ENCODE measurements around the gene C16orf86. TPM values are rescaled to one million over a fixed set of nuclear protein-coding genes. Genes with fewer than 3 reads are reported as not detected.
A peak's percentile ranks its signal among the peaks of the same experiment; 100 is the strongest.

The C16orf86 gene
- total RNA-seq, 1 experiment from 2014 or later = 0.65 TPM

DNA sequence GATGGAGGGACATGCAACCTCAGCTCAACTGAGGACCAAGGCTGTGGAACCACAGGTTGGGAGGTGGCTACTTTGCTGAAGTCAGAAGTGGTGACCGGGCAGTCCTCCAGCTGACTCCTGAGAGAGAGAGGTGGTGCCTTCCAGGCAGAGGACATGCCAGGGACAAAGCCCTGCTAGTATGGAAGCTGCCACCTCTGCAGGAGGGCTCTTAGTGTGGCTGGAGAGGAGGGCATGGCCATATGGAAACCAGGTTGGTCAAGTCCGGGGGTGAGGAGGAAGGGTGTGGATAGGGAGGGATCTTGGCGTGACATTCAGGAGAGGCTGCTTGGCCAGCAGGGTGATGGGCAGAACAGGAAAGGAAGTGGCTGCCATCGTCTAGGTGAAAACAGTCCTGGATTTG lies 5.7 kb downstream of the C16orf86 start:
- H3K36me3 Mint-ChIP-seq (ENCODE audit: insufficient read depth, unreplicated experiment) = peaks cover 11% of the 10 kb centered on the region
- TF ChIP-seq, protein P1, sequence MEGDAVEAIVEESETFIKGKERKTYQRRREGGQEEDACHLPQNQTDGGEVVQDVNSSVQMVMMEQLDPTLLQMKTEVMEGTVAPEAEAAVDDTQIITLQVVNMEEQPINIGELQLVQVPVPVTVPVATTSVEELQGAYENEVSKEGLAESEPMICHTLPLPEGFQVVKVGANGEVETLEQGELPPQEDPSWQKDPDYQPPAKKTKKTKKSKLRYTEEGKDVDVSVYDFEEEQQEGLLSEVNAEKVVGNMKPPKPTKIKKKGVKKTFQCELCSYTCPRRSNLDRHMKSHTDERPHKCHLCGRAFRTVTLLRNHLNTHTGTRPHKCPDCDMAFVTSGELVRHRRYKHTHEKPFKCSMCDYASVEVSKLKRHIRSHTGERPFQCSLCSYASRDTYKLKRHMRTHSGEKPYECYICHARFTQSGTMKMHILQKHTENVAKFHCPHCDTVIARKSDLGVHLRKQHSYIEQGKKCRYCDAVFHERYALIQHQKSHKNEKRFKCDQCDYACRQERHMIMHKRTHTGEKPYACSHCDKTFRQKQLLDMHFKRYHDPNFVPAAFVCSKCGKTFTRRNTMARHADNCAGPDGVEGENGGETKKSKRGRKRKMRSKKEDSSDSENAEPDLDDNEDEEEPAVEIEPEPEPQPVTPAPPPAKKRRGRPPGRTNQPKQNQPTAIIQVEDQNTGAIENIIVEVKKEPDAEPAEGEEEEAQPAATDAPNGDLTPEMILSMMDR (IDR thresholded peaks at IDR 0.05; ENCODE audit: unreplicated experiment) = no peak
- H3K4me3 Mint-ChIP-seq (ENCODE audit: unreplicated experiment) = no peak overlapping the region
- no peaks in the 10 kb centered on the region for H3K9me3 Mint-ChIP-seq (ENCODE audit: unreplicated experiment)
- intact Hi-C loops (cut with micrococcal nuclease) = loop anchor here (1.0 to 10.0 kb wide), 2 partner anchors 135 to 172 kb away; partner anchors contain the start of genes CENPT, NUTF2 and THAP11
- H3K27me3 Mint-ChIP-seq (ENCODE audit: insufficient read depth, unreplicated experiment) = no peaks in the 10 kb centered on the region
- H3K4me1 Mint-ChIP-seq (ENCODE audit: insufficient read depth, unreplicated experiment) = peaks cover 15% of the 10 kb centered on the region
- DNase-seq (ENCODE audit: unreplicated experiment) = no peak
- CTCF ChIA-PET = interaction anchor here (0.6 to 3.3 kb wide), 35 partner anchors 10 to 368 kb away, joined by 3 to 15 read pairs (median 4); partner anchors contain the start of genes ACD, CTCF, PARD6A and RANBP10
- POLR2A ChIA-PET = interaction anchor here (1.1 to 1.3 kb wide), 3 partner anchors 24 to 110 kb away, joined by 3 to 7 read pairs (median 4); partner anchors contain the start of genes CTCF and GFOD2
- BruUV-seq (replicated peaks) = no TSS peak
- H3K27ac Mint-ChIP-seq (ENCODE audit: low read depth, unreplicated experiment) = peak overlapping the region; percentile 73

DNA sequence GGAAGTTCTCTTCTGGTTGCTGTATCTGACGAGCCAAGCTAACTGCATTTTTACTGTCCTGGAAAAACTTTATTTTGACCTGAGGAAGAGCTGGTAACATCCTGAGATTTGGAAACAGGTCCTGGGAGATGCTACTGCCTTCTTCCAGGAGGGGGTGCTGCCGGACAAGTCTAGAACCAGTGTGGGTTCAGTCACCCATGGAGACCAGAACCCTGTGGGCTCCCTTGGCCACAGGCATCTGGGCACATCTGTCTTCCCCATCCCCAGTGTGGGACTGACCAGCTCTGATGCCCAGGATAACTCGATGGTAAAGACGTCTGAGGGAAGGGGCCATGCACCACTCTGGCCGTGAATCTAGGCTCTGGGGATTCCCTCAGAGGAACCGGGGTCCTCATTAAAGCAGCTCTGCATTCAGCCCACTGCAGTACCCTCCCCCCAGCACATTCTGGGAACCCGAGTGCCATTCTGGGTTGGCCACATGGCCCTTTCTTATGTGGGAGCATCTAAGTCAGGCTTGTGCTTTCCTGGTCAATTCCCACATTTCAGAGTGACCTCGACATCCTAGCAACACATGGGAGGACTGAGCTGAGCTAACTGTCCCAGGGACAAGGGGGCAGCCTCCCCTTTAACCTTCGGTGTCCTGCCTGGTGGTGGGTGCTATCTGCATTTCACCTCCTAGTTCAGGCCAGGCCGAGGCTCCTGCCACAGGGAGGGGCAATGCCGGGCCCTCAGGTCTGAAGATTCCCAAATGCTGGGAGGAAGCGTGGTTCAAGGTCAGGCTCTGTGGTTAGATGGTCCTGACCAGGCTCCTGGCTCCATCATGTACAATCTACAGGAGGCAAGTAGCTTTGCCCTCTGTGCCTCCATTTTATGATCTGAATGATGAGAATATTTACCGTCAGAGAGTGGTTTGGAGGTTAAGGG lies 6.4 kb downstream of the C16orf86 start:
- TF ChIP-seq, protein P1 (IDR thresholded peaks at IDR 0.05; ENCODE audit: unreplicated experiment) = peak; percentile 68
- H3K27ac Mint-ChIP-seq (ENCODE audit: low read depth, unreplicated experiment) = peak overlapping the region; percentile 73
- peak; percentile 83 for DNase-seq (ENCODE audit: unreplicated experiment)
- intact Hi-C loops (cut with micrococcal nuclease) = loop anchor here (1.0 to 10.0 kb wide), 3 partner anchors 134 to 255 kb away; partner anchors contain the start of genes CENPT, NUTF2 and THAP11
- BruUV-seq (replicated peaks) = no TSS peak
- no peaks in the 10 kb centered on the region for H3K27me3 Mint-ChIP-seq (ENCODE audit: insufficient read depth, unreplicated experiment)
- no peaks in the 10 kb centered on the region for H3K9me3 Mint-ChIP-seq (ENCODE audit: unreplicated experiment)
- H3K4me1 Mint-ChIP-seq (ENCODE audit: insufficient read depth, unreplicated experiment) = peaks cover 15% of the 10 kb centered on the region
- H3K36me3 Mint-ChIP-seq (ENCODE audit: insufficient read depth, unreplicated experiment) = peaks cover 14% of the 10 kb centered on the region
- POLR2A ChIA-PET = interaction anchor here (1.1 to 1.3 kb wide), 3 partner anchors 23 to 110 kb away, joined by 3 to 7 read pairs (median 4); partner anchors contain the start of genes CTCF and GFOD2
- H3K4me3 Mint-ChIP-seq (ENCODE audit: unreplicated experiment) = no peak overlapping the region
- CTCF ChIA-PET = interaction anchor here (0.6 to 3.3 kb wide), 38 partner anchors 9 to 367 kb away, joined by 3 to 15 read pairs (median 4); partner anchors contain the start of genes ACD, CTCF, NUTF2 and PARD6A

DNA sequence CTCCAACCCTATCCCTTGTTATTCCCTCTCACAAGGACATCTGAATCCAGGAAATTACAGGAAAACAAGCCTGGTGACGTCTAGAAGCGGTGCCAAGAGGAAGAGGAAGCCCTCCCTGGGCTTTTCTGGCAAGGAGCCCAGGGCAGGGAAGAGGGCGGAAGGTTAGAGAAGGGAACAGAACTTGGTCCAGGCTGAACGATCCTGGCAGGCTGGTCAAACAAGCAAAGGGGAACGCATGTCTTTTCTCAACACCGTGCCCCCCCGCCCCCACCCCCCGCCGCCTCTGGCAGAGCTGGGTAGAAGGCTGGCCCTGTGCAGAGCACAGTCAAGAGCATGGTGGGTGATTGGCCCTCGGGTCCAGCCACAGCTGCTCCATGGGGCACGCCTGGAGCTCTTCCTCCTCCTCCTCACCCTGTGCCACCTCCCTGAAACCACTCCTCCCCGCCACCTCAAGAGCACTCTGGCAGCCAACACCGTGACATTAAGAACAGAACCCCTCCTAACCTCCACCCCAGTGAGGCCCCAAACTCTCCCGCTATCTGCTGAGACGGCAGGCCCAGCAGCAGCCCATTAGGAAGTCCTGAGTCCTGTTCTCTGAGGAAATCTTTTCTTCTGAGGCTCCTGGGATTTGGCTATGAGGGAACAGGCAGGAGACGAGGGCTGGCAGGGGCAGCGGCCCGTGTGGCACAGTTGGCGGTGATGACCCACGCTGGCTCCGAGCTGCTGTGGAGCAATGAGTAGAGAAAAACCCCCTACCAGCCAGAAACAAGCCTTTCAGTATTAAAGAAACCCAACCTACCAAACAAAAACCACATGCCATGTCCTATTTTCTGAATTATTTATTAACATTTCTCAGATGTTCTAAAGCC lies 7.3 kb downstream of the C16orf86 start:
- peaks cover 12% of the 10 kb centered on the region for H3K36me3 Mint-ChIP-seq (ENCODE audit: insufficient read depth, unreplicated experiment)
- no peaks in the 10 kb centered on the region for H3K9me3 Mint-ChIP-seq (ENCODE audit: unreplicated experiment)
- no peak overlapping the region for H3K4me3 Mint-ChIP-seq (ENCODE audit: unreplicated experiment)
- ChIA-PET POLR2A (interaction anchor here (1.3 kb wide), 1 partner anchor 46 kb away, joined by 4 read pairs; the partner anchor contains the start of gene GFOD2), CTCF (interaction anchor here (0.6 to 3.3 kb wide), 13 partner anchors 11 to 260 kb away, joined by 3 to 15 read pairs (median 5); partner anchors contain the start of genes RANBP10 and TSNAXIP1)
- no peaks in the 10 kb centered on the region for H3K27me3 Mint-ChIP-seq (ENCODE audit: insufficient read depth, unreplicated experiment)
- no peak overlapping the region for H3K27ac Mint-ChIP-seq (ENCODE audit: low read depth, unreplicated experiment)
- DNase-seq (ENCODE audit: unreplicated experiment) = peak; percentile 68
- TF ChIP-seq, protein P1 (IDR thresholded peaks at IDR 0.05; ENCODE audit: unreplicated experiment) = no peak
- BruUV-seq (replicated peaks) = no TSS peak
- intact Hi-C loops (cut with micrococcal nuclease) = loop anchor here (1.0 to 10.0 kb wide), 2 partner anchors 171 to 254 kb away; partner anchors contain the start of genes CENPT, NUTF2 and THAP11
- H3K4me1 Mint-ChIP-seq (ENCODE audit: insufficient read depth, unreplicated experiment) = peaks cover 15% of the 10 kb centered on the region
